WTC11 (cell line): ENCODE data around the gene PKIB. TPM values are rescaled to one million over a fixed set of nuclear protein-coding genes. Genes with fewer than 3 reads are reported as not detected.

ENCODE experiments used
- ATAC-seq: fragments of 200-7000 bp; cut with Tn5 transposase; 2 replicates; pipeline ENCODE4 v1.10.0; 2021; ENCODE audit warnings: mild to moderate bottlenecking, moderate library complexity
- CTCF ChIA-PET: fragments of 300-600 bp; sonication (Branson Sonifier 250); formaldehyde crosslinking; loops from one replicate; lab custom pipeline; 2021; ENCODE audit warnings: antibody characterized with exemption; lab: Charles Lee
- POLR2A ChIA-PET: fragments of 350-600 bp; sonication (Branson Sonifier 250); formaldehyde crosslinking; loops from one replicate; lab custom pipeline; 2021; ENCODE audit warnings: antibody characterized with exemption; lab: Charles Lee
- DNase-seq: peaks from one replicate; pipeline ENCODE4 v3.0.0; 2021; ENCODE audit warnings: low spot score
- H3K27ac Mint-ChIP-seq: 2 replicates; pipeline ENCODE4 v1.8.0; 2021; ENCODE audit warnings: mixed read lengths
- H3K27me3 Mint-ChIP-seq: 2 replicates; pipeline ENCODE4 v1.8.0; 2021; ENCODE audit warnings: low read depth, mild to moderate bottlenecking, moderate library complexity, mixed read lengths
- H3K36me3 Mint-ChIP-seq: 2 replicates; pipeline ENCODE4 v1.8.0; 2021; ENCODE audit warnings: mixed read lengths
- H3K4me1 Mint-ChIP-seq: 2 replicates; pipeline ENCODE4 v1.8.0; 2022; ENCODE audit warnings: mixed read lengths
- H3K4me3 Mint-ChIP-seq: 2 replicates; pipeline ENCODE4 v1.8.0; 2021; ENCODE audit warnings: mild to moderate bottlenecking, moderate library complexity, mixed read lengths
- H3K9me3 Mint-ChIP-seq: 2 replicates; pipeline ENCODE4 v1.8.0; 2021; ENCODE audit warnings: mixed read lengths
- CBFB ChIP-seq: sonication (generic); formaldehyde crosslinking; IDR thresholded peaks from 2 replicates; pipeline ENCODE4 v1.8.1; 2022; ENCODE audit warnings: mild to moderate bottlenecking, low read depth, missing genetic modification reagents
- ESRRA ChIP-seq: sonication (generic); formaldehyde crosslinking; IDR thresholded peaks from 2 replicates; pipeline ENCODE4 v1.8.1; 2022; ENCODE audit warnings: mild to moderate bottlenecking, missing genetic modification reagents, borderline replicate concordance
- NFE2L1 ChIP-seq: sonication (generic); formaldehyde crosslinking; IDR thresholded peaks from 2 replicates; pipeline ENCODE4 v1.8.1; 2023; ENCODE audit warnings: missing genetic modification reagents
- NFYB ChIP-seq: sonication (generic); formaldehyde crosslinking; conservative IDR thresholded peaks from 2 replicates; pipeline ENCODE4 v1.8.0; 2022; ENCODE audit warnings: low read depth, missing genetic modification reagents
- PRRX2 ChIP-seq: fragments of 250-450 bp; sonication (Bioruptor Pico); IDR thresholded peaks from 2 replicates; pipeline ENCODE4 v1.8.0; 2021; ENCODE audit warnings: mild to moderate bottlenecking
- RORB ChIP-seq: fragments of 250-450 bp; sonication (Bioruptor Pico); IDR thresholded peaks from 2 replicates; pipeline ENCODE4 v1.9.0; 2021; ENCODE audit warnings: mild to moderate bottlenecking
- SMAD4 ChIP-seq: sonication (generic); formaldehyde crosslinking; IDR thresholded peaks from 2 replicates; pipeline ENCODE4 v1.8.0; 2022; ENCODE audit warnings: mild to moderate bottlenecking, missing genetic modification reagents
- SP1 ChIP-seq: sonication (generic); formaldehyde crosslinking; conservative IDR thresholded peaks from 2 replicates; pipeline ENCODE4 v1.8.1; 2022; ENCODE audit warnings: missing genetic modification reagents
- TP53 ChIP-seq: sonication (generic); formaldehyde crosslinking; IDR thresholded peaks from 2 replicates; pipeline ENCODE4 v1.8.1; 2023; ENCODE audit warnings: mild to moderate bottlenecking, missing genetic modification reagents
- ZBTB21 ChIP-seq: sonication (generic); formaldehyde crosslinking; IDR thresholded peaks from 2 replicates; pipeline ENCODE4 v1.8.1; 2023; ENCODE audit warnings: mild to moderate bottlenecking, missing genetic modification reagents, borderline replicate concordance
- ZNF219 ChIP-seq: sonication (generic); formaldehyde crosslinking; IDR thresholded peaks from 2 replicates; pipeline ENCODE4 v1.8.0; 2023; ENCODE audit warnings: missing genetic modification reagents, mild to moderate bottlenecking, borderline replicate concordance
- ZNF416 ChIP-seq: fragments of 250-450 bp; sonication (Bioruptor Pico); IDR thresholded peaks from 2 replicates; pipeline ENCODE4 v1.9.0; 2021; ENCODE audit warnings: mild to moderate bottlenecking, inconsistent platforms
- ZNF671 ChIP-seq: fragments of 250-450 bp; sonication (Bioruptor Pico); IDR thresholded peaks from 2 replicates; pipeline ENCODE4 v1.8.0; 2021; ENCODE audit warnings: mild to moderate bottlenecking
- total RNA-seq: library from RNA; stranded (reverse); gene quantifications from 3 replicates; pipeline ENCODE4 v1.2.3, GENCODE V29; 2021
- TF ChIP-seq, protein P1 (sequence below): fragments of 250-450 bp; sonication (Bioruptor Pico); conservative IDR thresholded peaks from 2 replicates; pipeline ENCODE4 v1.9.0; 2021; ENCODE audit warnings: mild to moderate bottlenecking
- TF ChIP-seq, protein P2 (sequence below): sonication (generic); formaldehyde crosslinking; IDR thresholded peaks from 2 replicates; pipeline ENCODE4 v1.8.1; 2022; ENCODE audit warnings: mild to moderate bottlenecking, missing genetic modification reagents, moderate library complexity, borderline replicate concordance
- TF ChIP-seq, protein P3 (sequence below): sonication (generic); formaldehyde crosslinking; IDR thresholded peaks from 2 replicates; pipeline ENCODE4 v1.8.0; 2023; ENCODE audit warnings: mild to moderate bottlenecking, missing genetic modification reagents
- TF ChIP-seq, protein P4 (sequence below): fragments of 250-450 bp; sonication (Bioruptor Pico); IDR thresholded peaks from 2 replicates; pipeline ENCODE4 v1.9.0; 2021; ENCODE audit warnings: moderate library complexity, mild to moderate bottlenecking, inconsistent platforms, borderline replicate concordance
- TF ChIP-seq, protein P5 (sequence below): fragments of 250-450 bp; sonication (Bioruptor Pico); IDR thresholded peaks from 2 replicates; pipeline ENCODE4 v1.9.0; 2021; ENCODE audit warnings: mild to moderate bottlenecking
- TF ChIP-seq, protein P6 (sequence below): sonication (generic); formaldehyde crosslinking; IDR thresholded peaks from 2 replicates; pipeline ENCODE4 v1.8.0; 2023; ENCODE audit warnings: missing genetic modification reagents, mild to moderate bottlenecking, borderline replicate concordance

The PKIB gene
- total RNA-seq, 1 experiment from 2014 or later, result 26.4 TPM

DNA sequence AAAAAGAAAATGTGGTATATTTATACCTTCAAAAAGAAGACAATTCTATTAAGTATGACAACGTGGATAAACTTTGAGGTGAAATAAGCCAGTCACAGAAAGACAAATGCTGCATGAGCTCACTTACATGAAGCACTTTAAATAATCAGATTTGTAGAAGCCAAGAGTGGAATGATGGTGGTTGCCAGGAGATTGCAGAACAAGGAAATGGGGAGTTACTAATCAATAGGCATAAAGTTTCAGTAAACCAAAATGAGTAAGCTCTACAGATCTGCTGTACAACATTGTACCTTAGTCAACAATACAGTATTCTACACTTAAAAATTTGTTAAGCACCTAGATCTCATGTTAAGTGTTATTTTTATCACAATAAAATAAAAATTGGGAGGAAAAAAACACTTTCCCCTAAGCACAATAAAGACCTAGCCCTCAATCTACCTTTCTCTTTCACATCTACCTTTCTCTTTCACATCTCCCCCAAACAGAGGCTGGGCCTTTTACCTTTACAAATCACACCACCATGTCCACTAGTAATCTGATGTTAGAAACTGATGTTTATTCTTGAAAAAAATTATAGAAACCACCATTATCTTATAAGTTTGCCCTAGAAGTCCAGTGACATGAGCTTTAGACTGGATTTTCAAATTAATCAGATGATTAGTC lies 73.9 kb downstream of the PKIB start:
- POLR2A ChIA-PET, result no interaction called here
- peaks cover 7% of the 10 kb centered on the region for H3K9me3 Mint-ChIP-seq
- H3K36me3 Mint-ChIP-seq, result peaks cover 4% of the 10 kb centered on the region
- no peak overlapping the region for H3K27ac Mint-ChIP-seq
- CTCF ChIA-PET, result no interaction called here
- H3K4me1 Mint-ChIP-seq, result no peaks in the 10 kb centered on the region
- H3K27me3 Mint-ChIP-seq, result no peaks in the 10 kb centered on the region
- ATAC-seq (no peak), DNase-seq (no peak)
- no peak overlapping the region for H3K4me3 Mint-ChIP-seq
- TF ChIP-seq TP53 (CRISPR knock-in tag), result no peak
- no peak for TF ChIP-seq ZNF671 (CRISPR knock-in tag)
- TF ChIP-seq, protein P1, sequence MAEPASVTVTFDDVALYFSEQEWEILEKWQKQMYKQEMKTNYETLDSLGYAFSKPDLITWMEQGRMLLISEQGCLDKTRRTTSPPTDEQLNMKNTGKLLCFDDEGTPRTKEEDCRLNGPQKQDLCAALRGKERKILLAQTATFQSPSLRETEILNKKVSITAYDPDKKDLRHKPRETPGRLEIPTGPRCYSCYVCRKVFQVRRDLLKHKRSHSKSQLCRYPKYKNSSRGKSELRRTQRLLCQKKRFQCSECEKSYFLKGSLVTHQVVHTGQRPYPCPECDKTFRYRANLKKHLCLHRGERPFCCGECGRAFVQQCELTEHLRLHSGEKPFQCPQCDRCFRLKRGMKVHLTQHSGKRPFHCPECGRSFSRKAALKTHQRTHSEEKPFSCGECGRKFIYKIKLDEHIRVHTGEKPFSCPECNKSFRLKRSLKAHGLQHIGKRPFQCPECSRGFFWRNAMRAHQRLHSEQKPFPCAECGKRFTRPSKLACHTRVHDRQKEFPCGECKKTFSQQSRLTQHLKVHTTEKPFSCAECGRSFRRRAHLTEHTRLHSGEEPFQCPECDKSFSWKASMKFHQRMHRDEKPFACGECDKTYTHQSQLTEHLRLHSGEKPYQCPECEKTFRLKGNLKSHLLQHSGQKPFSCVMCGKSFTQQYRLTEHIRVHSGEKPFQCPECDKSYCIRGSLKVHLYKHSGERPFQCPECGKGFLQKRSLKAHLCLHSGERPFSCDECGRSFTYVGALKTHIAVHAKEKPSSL, result no peak
- TF ChIP-seq, protein P2, sequence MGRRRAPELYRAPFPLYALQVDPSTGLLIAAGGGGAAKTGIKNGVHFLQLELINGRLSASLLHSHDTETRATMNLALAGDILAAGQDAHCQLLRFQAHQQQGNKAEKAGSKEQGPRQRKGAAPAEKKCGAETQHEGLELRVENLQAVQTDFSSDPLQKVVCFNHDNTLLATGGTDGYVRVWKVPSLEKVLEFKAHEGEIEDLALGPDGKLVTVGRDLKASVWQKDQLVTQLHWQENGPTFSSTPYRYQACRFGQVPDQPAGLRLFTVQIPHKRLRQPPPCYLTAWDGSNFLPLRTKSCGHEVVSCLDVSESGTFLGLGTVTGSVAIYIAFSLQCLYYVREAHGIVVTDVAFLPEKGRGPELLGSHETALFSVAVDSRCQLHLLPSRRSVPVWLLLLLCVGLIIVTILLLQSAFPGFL, result no peak
- TF ChIP-seq RORB (CRISPR knock-in tag), result no peak
- no peak for TF ChIP-seq NFE2L1 (CRISPR knock-in tag)
- TF ChIP-seq SP1, result no peak
- TF ChIP-seq, protein P3, sequence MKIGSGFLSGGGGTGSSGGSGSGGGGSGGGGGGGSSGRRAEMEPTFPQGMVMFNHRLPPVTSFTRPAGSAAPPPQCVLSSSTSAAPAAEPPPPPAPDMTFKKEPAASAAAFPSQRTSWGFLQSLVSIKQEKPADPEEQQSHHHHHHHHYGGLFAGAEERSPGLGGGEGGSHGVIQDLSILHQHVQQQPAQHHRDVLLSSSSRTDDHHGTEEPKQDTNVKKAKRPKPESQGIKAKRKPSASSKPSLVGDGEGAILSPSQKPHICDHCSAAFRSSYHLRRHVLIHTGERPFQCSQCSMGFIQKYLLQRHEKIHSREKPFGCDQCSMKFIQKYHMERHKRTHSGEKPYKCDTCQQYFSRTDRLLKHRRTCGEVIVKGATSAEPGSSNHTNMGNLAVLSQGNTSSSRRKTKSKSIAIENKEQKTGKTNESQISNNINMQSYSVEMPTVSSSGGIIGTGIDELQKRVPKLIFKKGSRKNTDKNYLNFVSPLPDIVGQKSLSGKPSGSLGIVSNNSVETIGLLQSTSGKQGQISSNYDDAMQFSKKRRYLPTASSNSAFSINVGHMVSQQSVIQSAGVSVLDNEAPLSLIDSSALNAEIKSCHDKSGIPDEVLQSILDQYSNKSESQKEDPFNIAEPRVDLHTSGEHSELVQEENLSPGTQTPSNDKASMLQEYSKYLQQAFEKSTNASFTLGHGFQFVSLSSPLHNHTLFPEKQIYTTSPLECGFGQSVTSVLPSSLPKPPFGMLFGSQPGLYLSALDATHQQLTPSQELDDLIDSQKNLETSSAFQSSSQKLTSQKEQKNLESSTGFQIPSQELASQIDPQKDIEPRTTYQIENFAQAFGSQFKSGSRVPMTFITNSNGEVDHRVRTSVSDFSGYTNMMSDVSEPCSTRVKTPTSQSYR (CRISPR knock-in tag), result no peak
- TF ChIP-seq, protein P4, sequence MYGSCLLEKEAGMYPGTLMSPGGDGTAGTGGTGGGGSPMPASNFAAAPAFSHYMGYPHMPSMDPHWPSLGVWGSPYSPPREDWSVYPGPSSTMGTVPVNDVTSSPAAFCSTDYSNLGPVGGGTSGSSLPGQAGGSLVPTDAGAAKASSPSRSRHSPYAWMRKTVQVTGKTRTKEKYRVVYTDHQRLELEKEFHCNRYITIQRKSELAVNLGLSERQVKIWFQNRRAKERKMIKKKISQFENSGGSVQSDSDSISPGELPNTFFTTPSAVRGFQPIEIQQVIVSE, result no peak
- TF ChIP-seq PRRX2 (CRISPR knock-in tag), result no peak
- TF ChIP-seq CBFB (CRISPR knock-in tag), result no peak
- TF ChIP-seq, protein P5, sequence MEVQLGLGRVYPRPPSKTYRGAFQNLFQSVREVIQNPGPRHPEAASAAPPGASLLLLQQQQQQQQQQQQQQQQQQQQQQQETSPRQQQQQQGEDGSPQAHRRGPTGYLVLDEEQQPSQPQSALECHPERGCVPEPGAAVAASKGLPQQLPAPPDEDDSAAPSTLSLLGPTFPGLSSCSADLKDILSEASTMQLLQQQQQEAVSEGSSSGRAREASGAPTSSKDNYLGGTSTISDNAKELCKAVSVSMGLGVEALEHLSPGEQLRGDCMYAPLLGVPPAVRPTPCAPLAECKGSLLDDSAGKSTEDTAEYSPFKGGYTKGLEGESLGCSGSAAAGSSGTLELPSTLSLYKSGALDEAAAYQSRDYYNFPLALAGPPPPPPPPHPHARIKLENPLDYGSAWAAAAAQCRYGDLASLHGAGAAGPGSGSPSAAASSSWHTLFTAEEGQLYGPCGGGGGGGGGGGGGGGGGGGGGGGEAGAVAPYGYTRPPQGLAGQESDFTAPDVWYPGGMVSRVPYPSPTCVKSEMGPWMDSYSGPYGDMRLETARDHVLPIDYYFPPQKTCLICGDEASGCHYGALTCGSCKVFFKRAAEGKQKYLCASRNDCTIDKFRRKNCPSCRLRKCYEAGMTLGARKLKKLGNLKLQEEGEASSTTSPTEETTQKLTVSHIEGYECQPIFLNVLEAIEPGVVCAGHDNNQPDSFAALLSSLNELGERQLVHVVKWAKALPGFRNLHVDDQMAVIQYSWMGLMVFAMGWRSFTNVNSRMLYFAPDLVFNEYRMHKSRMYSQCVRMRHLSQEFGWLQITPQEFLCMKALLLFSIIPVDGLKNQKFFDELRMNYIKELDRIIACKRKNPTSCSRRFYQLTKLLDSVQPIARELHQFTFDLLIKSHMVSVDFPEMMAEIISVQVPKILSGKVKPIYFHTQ, result no peak
- no peak for TF ChIP-seq ESRRA (CRISPR knock-in tag)
- TF ChIP-seq ZBTB21 (CRISPR knock-in tag), result no peak
- TF ChIP-seq, protein P6, sequence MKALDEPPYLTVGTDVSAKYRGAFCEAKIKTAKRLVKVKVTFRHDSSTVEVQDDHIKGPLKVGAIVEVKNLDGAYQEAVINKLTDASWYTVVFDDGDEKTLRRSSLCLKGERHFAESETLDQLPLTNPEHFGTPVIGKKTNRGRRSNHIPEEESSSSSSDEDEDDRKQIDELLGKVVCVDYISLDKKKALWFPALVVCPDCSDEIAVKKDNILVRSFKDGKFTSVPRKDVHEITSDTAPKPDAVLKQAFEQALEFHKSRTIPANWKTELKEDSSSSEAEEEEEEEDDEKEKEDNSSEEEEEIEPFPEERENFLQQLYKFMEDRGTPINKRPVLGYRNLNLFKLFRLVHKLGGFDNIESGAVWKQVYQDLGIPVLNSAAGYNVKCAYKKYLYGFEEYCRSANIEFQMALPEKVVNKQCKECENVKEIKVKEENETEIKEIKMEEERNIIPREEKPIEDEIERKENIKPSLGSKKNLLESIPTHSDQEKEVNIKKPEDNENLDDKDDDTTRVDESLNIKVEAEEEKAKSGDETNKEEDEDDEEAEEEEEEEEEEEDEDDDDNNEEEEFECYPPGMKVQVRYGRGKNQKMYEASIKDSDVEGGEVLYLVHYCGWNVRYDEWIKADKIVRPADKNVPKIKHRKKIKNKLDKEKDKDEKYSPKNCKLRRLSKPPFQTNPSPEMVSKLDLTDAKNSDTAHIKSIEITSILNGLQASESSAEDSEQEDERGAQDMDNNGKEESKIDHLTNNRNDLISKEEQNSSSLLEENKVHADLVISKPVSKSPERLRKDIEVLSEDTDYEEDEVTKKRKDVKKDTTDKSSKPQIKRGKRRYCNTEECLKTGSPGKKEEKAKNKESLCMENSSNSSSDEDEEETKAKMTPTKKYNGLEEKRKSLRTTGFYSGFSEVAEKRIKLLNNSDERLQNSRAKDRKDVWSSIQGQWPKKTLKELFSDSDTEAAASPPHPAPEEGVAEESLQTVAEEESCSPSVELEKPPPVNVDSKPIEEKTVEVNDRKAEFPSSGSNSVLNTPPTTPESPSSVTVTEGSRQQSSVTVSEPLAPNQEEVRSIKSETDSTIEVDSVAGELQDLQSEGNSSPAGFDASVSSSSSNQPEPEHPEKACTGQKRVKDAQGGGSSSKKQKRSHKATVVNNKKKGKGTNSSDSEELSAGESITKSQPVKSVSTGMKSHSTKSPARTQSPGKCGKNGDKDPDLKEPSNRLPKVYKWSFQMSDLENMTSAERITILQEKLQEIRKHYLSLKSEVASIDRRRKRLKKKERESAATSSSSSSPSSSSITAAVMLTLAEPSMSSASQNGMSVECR (CRISPR knock-in tag), result no peak
- no peak for TF ChIP-seq ZNF416
- TF ChIP-seq ZNF219 (CRISPR knock-in tag), result no peak
- TF ChIP-seq NFYB (CRISPR knock-in tag), result no peak
- no peak for TF ChIP-seq SMAD4
